ENCODE measurements around the gene SPATA31A1. TPM values are rescaled to one million over a fixed set of nuclear protein-coding genes. Genes with fewer than 3 reads are reported as not detected.
"Not testable (repeated sequence)": the region's sequence is repeated elsewhere in the genome, so short reads cannot be mapped to it uniquely, and the experiment has no call there.

SPATA31A1 gene
- 0.07 and 0.11 TPM in 2 replicates for total RNA-seq (2021; fragmentation: NEBNext Ultra II Directional; extraction: Animal tissue kit (Norgen Biotek cat#: 25700))
- 0.11 and 0.25 TPM in 2 replicates for polyA plus RNA-seq (2011; rRNA removed)
- polyA plus RNA-seq (2011; cell fraction: cytosol; rRNA removed) = 0.10 TPM
- polyA plus RNA-seq (2011; cell fraction: nucleus; rRNA removed) = 0.16 TPM
- 0.07 TPM in 1 of 4 replicates, not detected in the others for polyA plus RNA-seq (2012, experiment 1 of 2)
- polyA plus RNA-seq (2012, experiment 2 of 2) = not detected
- polyA plus RNA-seq (2013, experiment 1 of 2) = 0.08 TPM
- polyA plus RNA-seq (2013, experiment 2 of 2) = 0.07 TPM
- 0.61 and 1.1 TPM in 2 replicates for polyA minus RNA-seq (2011; rRNA and poly(A)+ RNA removed)
- not detected for polyA minus RNA-seq (2011; cell fraction: cytosol; rRNA and poly(A)+ RNA removed)
- 0.20 TPM for polyA minus RNA-seq (2011; cell fraction: nucleus; rRNA and poly(A)+ RNA removed)
- long read RNA-seq, experiment 1 = 0 reads
- long read RNA-seq, experiment 2 = 0 reads

DNA sequence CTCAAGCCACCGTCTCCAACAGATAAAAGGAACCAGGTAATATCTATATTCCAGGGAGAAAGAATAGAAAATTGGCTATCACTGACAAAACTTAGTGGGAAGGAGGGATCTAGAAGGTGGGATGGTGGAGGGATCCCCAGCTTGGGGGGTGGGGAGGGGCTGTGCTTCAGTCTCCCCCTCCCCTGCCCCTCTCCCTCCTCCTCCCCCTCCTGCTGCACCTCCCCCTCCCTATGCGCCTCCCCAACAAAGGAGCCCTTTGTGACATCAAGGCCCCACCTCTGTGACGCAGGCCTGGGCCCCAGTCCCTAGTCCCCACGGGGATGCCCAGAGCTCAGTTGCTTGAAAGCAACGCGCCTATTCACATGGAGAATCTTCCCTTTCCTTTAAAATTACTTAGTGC lies at the start of gene SPATA31A1:
Gene SPATA31A1, plus strand, starts transcription at position 301 of the 400 bp plus-strand sequence. Its CDS starts 62 bp downstream, at position 363.
- H3K23me2 ChIP-seq (ENCODE audit: low read depth, low read length); H2BK5ac ChIP-seq (ENCODE audit: low read depth, low read length); H3K9me3 ChIP-seq (ENCODE audit: insufficient read depth in 2 of 2, low read depth in 1 of 2, low read length in 1 of 2); H3K56ac ChIP-seq (replicated peaks; ENCODE audit: insufficient read length, low read depth, low read length); H2BK20ac ChIP-seq (ENCODE audit: low read length); POLR2A ChIA-PET (ENCODE audit: partially characterized antibody); H3K18ac ChIP-seq (ENCODE audit: extremely low read depth, low read length); FAIRE-seq; H3K4me1 ChIP-seq (replicated peaks in 1 of 4; ENCODE audit: control insufficient read depth in 3 of 4, insufficient read depth in 4 of 4, low read length in 3 of 4); H3K23ac ChIP-seq (ENCODE audit: insufficient read length); H2BK12ac ChIP-seq (ENCODE audit: low read depth, low read length); H2BK15ac ChIP-seq (ENCODE audit: low read length); DNase-seq (ENCODE audit: low read depth in 1 of 2, low spot score in 2 of 2); H3K4me2 ChIP-seq (ENCODE audit: insufficient read depth in 1 of 2, low read depth in 2 of 2, low read length in 2 of 2); H3K79me1 ChIP-seq (ENCODE audit: low read depth, low read length); H3K27ac ChIP-seq (ENCODE audit: low read depth, low read length); H2AFZ ChIP-seq (ENCODE audit: low read length); H4K8ac ChIP-seq (ENCODE audit: extremely low read depth, insufficient read depth, low read length); H2AK5ac ChIP-seq (ENCODE audit: low read depth, low read length); H4K20me1 ChIP-seq (replicated peaks in 1 of 2; ENCODE audit: control insufficient read depth in 1 of 2, insufficient read depth in 2 of 2, low read length in 2 of 2); H3K9ac ChIP-seq (replicated peaks in 1 of 4; ENCODE audit: extremely low read depth in 1 of 4, low read depth in 3 of 4, low read length in 3 of 4); H4K91ac ChIP-seq (replicated peaks; ENCODE audit: insufficient read length, low read length); H3K36me3 ChIP-seq (ENCODE audit: control insufficient read depth in 2 of 4, insufficient read depth in 4 of 4, low read length in 3 of 4); CTCF ChIA-PET (ENCODE audit: partially characterized antibody); H2BK120ac ChIP-seq (replicated peaks; ENCODE audit: low read depth, low read length); H3K27me3 ChIP-seq (replicated peaks in 1 of 4; ENCODE audit: control insufficient read depth in 3 of 4, extremely low read depth in 1 of 4, insufficient read depth in 3 of 4, low read length in 3 of 4); H3K79me2 ChIP-seq (ENCODE audit: control insufficient read depth in 1 of 2, insufficient read depth in 2 of 2, low read length in 2 of 2); H3K4ac ChIP-seq (replicated peaks; ENCODE audit: insufficient read length, low read depth, low read length); H3K4me3 ChIP-seq (ENCODE audit: extremely low read depth in 1 of 4, insufficient read depth in 2 of 4, low read depth in 3 of 4, low read length in 4 of 4); H3K14ac ChIP-seq (ENCODE audit: insufficient read length); H4K5ac ChIP-seq (ENCODE audit: insufficient read length, low read depth, low read length): not testable (repeated sequence)
- no CpG with 5 or more reads among the region's 6 CpGs for WGBS, 2 experiments (ENCODE audit: extremely low coverage in 1 of 2, insufficient coverage in 1 of 2, insufficient read length in 1 of 2, insufficient replicate concordance in 2 of 2, low coverage in 1 of 2, low lambda C conversion rate in 2 of 2, missing lambda C conversion rate in 1 of 2)
